ENCODE results near the gene PDS5B.

The PDS5B gene

DNA sequence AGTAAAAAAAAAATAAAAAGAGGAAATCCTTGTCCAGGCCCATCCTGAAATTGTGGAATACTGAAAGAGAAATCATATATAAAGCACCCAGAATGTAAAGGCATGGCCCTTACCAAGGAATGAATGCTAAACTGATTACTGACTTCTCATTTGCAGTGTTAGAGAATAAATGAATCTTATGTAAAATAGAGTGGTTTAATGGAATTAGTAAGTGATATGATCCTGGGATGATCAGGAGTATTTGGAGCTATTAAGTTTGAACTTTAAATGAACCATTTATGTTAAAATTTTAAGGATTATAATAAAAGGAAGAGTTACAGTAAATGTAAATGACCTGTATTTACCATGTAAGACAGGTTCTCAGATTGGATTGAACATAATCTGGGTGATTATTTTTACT is 75.4 kb downstream of the PDS5B start:
- TF ChIP-seq, protein P1, sequence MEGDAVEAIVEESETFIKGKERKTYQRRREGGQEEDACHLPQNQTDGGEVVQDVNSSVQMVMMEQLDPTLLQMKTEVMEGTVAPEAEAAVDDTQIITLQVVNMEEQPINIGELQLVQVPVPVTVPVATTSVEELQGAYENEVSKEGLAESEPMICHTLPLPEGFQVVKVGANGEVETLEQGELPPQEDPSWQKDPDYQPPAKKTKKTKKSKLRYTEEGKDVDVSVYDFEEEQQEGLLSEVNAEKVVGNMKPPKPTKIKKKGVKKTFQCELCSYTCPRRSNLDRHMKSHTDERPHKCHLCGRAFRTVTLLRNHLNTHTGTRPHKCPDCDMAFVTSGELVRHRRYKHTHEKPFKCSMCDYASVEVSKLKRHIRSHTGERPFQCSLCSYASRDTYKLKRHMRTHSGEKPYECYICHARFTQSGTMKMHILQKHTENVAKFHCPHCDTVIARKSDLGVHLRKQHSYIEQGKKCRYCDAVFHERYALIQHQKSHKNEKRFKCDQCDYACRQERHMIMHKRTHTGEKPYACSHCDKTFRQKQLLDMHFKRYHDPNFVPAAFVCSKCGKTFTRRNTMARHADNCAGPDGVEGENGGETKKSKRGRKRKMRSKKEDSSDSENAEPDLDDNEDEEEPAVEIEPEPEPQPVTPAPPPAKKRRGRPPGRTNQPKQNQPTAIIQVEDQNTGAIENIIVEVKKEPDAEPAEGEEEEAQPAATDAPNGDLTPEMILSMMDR (IDR thresholded peaks at IDR 0.05): no peak

DNA sequence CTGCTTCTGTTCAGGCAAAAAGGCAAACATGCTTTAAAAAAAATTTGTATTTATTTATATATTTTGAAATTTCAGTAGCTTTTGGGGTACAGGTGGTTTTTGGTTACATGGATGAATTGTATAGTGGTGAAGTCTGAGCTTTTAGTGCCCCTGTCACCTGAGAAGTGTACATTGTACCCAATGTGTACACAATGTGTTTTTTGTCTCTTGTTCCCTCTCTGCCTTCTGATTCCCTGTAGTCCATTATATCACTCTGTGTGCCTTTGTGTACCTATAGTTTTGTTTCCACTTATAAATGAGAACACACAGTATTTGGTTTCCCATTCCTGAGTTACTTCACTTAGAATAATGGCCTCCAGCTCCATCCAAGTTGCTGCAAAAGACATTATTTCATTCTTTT is 77.4 kb downstream of the PDS5B start:
- TF ChIP-seq, protein P1 (IDR thresholded peaks at IDR 0.05): no peak

DNA sequence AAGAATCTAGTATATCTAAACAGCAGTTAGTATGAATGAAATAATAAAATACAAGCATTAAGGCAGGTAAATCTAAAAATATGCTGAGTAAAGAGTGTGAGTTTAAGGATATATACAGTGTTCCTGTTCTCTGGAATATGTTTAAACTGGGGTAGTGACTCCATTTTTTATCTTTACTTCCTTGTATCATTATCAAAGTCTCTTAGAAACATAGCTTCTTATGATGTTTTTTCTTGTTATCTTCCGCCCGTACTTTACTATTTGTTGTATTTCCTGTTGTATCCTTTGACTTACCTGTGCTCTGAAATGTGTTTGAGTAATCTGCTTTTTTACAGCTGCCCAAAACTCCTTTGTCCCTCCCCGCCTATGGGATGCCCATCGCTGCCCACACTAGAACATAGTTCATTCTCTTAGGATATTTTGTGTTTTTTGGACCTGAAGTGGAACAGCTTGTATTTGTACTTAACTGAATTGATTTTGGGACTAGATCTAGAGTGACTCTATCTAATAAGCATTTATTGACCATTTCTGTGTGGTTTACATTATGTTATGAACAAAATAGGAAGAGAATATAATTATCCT is 80.8 kb downstream of the PDS5B start:
- TF ChIP-seq, protein P1 (IDR thresholded peaks at IDR 0.05): no peak

DNA sequence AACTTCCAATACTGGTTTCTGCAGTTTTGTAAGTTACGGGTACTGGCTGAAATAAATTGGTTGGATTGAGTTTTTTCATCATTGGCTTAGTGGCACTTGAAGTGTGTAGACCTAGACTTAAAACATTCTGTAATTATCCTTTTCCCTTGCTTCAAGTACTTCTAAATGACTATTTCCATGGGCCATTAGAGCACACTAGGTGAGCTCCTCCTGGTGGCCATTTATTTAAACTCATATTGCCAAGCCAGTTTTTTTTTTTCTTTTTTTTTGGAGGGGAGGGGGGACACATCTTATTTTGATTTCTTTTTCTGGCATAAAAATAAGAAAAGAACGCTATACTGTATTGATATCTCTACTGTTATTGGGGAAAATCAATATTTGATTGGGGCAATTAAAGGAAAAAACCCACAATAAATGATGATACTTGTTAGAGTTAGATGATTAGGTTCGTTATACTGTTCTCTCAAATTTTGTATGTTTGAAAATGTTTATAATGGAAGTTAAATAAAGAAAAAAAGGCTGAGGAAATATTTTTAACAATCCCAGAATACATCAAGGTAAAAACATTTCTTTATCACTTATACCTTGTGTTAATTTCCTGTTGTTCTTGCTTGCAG is 82.9 kb downstream of the PDS5B start:
- TF ChIP-seq, protein P1 (IDR thresholded peaks at IDR 0.05): peak; percentile 67

DNA sequence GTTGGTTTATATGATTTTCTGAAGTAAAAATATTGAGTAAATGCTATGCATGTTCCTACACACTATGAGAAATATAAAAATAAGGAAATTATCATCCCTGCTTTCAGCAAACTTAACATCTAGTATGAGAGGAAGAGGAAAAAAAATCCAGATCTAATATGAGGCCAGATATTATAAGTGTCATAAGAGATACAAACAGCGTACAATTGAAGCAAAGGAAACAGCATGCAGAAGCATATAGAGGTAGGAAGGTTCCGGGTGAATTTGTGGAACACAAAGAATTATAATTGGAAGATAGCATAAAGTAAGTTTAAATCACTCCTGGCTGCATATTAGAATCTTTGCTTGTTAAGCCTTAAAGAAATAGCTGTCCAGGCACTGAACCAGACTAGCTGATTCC is 88.3 kb downstream of the PDS5B start:
- TF ChIP-seq, protein P1 (IDR thresholded peaks at IDR 0.05): no peak

DNA sequence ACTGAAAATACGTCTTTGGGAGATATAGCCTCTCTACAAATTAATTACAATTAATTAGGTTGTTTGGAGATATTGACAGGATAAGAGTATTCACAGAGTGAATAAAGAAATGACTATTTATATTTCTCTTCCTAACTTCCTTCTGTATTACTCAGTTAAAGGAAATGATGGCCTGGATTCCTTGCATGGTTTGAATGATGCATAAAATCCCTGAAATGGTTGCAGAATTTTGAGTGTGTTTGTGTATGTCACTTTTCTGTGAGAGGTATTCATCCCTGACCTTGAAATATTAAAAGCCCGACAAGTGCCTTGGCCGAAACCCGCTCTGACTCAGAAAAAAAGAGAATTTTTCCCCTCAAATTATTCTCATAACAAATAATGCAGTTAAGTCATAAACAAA is 90.0 kb downstream of the PDS5B start:
- TF ChIP-seq, protein P1 (IDR thresholded peaks at IDR 0.05): no peak

DNA sequence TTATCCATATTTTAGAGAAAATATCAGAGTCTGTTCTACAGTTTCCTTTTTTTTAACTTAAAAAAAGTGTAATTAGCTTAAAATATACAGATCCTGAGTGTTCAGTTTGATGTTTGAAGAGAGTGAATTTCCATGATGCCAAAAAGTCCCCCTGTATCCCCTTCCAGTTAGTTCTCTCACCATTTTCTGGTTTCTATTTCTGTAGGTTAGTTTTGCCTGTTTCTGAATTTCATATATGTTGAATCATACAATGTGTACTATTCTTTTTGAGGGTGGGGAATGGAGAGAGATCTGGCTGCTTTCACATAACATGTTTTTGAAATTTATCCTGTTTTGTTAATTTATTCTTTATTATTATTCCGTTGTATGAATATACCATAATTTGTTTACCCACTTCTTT is 95.9 kb downstream of the PDS5B start:
- TF ChIP-seq, protein P1 (IDR thresholded peaks at IDR 0.05): no peak

DNA sequence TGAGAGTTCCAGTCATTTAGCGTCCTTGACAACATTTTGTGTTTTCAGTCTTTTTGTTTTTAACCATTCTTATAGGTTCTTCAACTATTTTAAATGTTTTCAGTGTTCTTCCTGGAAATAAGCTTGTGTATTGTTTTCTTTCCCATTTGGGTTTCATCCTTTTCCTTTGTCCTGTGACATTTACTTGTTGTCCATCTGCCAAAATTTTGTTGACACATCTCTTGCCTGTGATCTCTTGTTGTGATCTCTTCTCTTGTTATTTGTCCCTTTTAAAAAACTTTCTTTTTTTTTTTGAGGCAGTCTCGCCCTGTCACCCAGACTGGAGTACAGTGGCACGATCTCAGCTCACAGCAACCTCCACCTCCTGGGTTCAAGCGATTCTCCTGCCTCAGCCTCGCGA is 96.5 kb downstream of the PDS5B start:
- TF ChIP-seq, protein P1 (IDR thresholded peaks at IDR 0.05): no peak

Measured in LNCAP (cell line).